Coronary artery (tissue), 2 donors: ENCODE results near the gene TRIOBP.
A peak's percentile ranks its signal among the peaks of the same experiment; 100 is the strongest.

ENCODE experiments used
- DNase-seq: peaks from one replicate; pipeline ENCODE4 v3.0.0-alpha.2; 2017; ENCODE audit warnings: low spot score
- H3K27ac ChIP-seq, 2 donors: fragments of 200-600 bp; sonication (generic); one replicate each; pipeline ENCODE4 v1.5.1; 2016 to 2019
- H3K4me3 ChIP-seq: fragments of 200-600 bp; sonication (generic); 2 replicates; pipeline ENCODE4 v1.5.1; 2016; ENCODE audit warnings: mild to moderate bottlenecking, moderate library complexity
- TF ChIP-seq, protein P1 (sequence below): fragments of 200-600 bp; sonication (generic); IDR thresholded peaks from one replicate; pipeline ENCODE4 v1.5.1; 2019; ENCODE audit warnings: antibody characterized with exemption

The TRIOBP gene

DNA sequence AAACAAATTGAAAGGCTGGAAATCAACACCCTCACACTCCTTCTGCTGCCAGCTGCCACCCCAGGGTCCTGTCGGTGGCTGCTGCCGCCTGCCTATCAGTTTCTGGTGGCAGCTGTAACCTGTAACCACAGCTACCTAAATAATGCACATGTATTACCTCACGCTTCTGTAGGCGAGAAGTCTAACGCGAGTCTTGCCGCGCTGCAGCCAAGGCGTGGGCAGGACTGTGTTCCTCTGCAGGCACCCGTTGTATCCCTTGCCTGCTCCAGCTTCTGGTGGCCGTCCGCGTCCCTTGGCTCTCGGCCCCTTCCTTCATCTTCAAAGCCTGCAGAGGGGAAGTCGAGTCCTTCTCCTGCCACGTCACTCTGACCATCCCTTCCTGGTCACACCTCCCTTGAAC, 66.8 kb downstream of the TRIOBP start:
- no peak overlapping the region for H3K27ac ChIP-seq
- TF ChIP-seq, protein P1, sequence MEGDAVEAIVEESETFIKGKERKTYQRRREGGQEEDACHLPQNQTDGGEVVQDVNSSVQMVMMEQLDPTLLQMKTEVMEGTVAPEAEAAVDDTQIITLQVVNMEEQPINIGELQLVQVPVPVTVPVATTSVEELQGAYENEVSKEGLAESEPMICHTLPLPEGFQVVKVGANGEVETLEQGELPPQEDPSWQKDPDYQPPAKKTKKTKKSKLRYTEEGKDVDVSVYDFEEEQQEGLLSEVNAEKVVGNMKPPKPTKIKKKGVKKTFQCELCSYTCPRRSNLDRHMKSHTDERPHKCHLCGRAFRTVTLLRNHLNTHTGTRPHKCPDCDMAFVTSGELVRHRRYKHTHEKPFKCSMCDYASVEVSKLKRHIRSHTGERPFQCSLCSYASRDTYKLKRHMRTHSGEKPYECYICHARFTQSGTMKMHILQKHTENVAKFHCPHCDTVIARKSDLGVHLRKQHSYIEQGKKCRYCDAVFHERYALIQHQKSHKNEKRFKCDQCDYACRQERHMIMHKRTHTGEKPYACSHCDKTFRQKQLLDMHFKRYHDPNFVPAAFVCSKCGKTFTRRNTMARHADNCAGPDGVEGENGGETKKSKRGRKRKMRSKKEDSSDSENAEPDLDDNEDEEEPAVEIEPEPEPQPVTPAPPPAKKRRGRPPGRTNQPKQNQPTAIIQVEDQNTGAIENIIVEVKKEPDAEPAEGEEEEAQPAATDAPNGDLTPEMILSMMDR, result no peak
- H3K4me3 ChIP-seq, result no peak overlapping the region
- no peak for DNase-seq

DNA sequence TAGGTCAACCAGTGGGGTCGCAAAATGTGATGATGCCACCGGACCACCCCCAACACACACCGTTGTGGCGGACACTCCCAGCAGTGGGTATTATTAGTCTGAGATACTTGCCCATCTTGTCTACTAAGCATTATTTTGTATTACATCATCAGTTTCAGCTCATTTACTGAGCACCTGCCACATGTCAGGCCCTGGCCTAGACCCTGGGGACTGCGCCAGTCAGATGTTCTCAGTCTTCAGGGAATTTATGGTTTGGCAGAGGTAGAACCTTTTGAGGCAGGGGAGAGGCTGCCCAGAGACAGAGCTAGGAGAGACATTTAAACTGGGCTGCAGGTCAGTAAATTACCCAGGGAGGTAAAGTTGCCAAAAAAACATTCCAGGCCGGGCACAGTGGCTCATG, 67.8 kb downstream of the TRIOBP start:
- peak overlapping the region in 1 of 2 donors; percentile 7 for H3K27ac ChIP-seq

DNA sequence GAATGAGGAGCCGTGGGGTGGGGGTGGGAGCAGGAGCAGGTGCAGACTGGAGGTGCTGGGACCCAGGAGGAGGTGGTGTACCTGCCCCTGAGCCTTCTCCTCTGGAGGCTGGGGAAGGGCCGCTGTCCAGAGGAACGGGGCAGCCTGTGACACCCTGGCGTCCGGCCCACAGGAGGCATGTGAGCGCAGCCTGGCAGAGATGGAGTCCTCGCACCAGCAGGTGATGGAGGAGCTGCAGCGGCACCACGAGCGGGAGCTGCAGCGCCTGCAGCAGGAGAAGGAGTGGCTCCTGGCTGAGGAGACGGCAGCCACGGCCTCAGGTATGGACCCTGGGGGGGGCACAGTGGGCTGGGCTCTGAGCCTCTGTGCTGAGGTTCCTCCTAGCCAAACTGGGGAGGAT, 68.7 kb downstream of the TRIOBP start:
- TF ChIP-seq, protein P1, result no peak
- no peak overlapping the region for H3K27ac ChIP-seq
- DNase-seq, result no peak
- H3K4me3 ChIP-seq, result no peak overlapping the region

More for the DNA sequence above, 67.8 kb downstream of the TRIOBP start:
- TF ChIP-seq, protein P1, result no peak
- DNase-seq, result no peak
- H3K4me3 ChIP-seq, result no peak overlapping the region

DNA sequence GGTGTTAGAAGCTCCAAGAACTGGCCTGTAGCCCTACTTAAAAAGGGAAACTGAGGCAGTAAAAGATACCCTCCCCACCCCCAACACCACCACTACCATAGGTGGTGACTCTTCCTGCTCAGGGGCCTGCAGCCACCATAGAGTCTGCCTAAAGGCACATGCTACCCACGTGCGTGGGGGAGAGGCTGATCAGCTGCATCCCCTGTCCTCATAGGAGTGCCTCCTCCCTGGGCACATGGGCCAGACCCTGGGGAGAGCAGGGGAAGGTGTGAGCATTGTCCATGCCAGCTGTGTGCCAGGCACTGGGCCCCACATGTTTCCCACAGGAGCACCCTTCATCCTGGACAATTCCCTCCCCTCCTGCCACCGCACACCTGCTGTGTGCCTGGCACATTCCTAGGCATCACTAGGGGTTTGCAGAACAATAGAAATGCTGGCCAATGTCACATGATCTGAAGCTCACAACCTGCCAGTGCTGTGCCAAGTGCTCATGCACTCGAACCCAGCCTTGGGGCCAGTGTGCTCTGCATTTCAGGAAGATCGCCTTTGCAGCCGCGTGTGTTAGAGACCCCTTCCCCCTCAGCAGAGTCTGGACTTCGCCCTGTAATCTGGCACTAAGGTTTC, 69.2 kb downstream of the TRIOBP start:
- TF ChIP-seq, protein P1, result no peak
- Histone ChIP-seq H3K4me3 (no peak overlapping the region), H3K27ac (no peak overlapping the region)
- no peak for DNase-seq

DNA sequence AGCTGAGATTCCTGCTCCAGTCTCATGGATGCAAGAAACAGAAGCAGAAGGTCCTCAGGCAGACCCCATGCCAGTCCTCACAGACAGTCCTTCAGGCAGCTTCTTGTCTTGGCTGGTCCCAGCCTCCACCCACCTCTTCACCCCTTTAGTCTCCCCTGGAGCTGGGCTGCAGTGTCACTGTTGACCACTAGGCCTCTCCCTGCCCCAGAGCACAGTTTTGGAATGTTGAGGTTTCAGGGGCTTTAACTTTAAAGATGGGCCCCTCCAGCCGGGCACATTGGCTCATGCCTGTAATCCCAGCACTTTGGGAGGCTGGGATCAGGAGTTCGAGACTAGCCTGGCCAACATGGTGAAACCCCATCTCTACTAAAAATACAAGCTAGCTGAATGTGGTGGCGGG, 71.4 kb downstream of the TRIOBP start:
- no peak overlapping the region for H3K4me3 ChIP-seq
- TF ChIP-seq, protein P1, result no peak
- DNase-seq, result no peak
- no peak overlapping the region for H3K27ac ChIP-seq

DNA sequence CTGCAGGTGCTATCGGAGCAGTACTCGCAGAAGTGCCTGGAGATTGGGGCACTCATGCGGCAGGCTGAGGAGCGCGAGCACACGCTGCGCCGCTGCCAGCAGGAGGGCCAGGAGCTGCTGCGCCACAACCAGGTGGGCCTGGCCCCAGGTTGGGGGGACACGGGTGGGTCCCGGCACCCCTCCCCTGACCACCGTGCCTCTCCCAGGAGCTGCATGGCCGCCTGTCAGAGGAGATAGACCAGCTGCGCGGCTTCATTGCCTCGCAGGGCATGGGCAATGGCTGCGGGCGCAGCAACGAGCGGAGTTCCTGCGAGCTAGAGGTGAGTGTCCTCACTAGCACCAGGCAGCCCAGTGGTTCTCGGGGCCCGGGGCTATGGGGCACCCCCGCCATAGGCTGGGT, 72.2 kb downstream of the TRIOBP start:
- no peak overlapping the region for H3K27ac ChIP-seq
- no peak overlapping the region for H3K4me3 ChIP-seq
- DNase-seq, result no peak
- TF ChIP-seq, protein P1, result no peak

DNA sequence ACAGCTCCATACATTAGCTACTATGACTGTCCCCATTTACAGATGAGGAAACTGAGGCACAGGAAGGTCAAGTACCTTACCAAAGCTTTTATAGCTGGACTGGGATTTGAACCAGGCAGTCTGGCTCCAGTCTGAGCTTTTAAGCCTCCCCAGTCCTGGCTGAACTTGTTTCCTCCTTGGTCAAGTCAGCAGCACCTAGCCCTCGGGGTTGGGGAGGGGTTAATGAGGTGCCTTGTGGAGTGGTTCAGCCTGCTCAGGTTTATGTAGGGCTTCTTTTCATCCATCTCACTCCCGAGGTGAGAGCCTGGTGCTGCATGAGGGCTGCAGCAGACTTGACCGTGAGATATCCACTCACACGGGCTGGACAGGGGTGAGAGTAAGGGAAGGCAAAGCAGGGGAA, 74.2 kb downstream of the TRIOBP start:
- Histone ChIP-seq H3K4me3 (no peak overlapping the region), H3K27ac (no peak overlapping the region)
- TF ChIP-seq, protein P1, result no peak
- DNase-seq, result no peak
